ENCODE data around the gene ANTXR1.

DNA sequence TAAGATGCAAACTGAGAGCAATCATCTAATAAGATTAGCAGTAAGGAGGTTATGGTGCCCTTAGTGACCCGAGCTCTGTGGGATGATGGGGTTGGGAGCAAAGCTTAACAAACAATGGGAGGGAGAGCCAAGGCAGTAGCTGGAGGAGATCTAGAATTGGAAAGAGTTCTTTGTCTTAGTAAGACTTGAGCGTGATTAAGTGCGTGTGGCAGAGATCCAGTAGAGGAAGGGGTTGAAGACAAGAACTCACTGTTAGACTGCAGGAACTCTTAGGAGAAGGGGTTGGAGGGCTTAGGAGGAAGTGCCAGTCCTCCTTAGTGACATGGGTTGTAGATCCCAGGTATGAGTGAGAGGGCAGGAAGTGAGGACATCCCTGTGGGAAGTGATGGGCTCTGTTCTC is 189.3 kb downstream of the ANTXR1 start:
- TF ChIP-seq, protein P1, sequence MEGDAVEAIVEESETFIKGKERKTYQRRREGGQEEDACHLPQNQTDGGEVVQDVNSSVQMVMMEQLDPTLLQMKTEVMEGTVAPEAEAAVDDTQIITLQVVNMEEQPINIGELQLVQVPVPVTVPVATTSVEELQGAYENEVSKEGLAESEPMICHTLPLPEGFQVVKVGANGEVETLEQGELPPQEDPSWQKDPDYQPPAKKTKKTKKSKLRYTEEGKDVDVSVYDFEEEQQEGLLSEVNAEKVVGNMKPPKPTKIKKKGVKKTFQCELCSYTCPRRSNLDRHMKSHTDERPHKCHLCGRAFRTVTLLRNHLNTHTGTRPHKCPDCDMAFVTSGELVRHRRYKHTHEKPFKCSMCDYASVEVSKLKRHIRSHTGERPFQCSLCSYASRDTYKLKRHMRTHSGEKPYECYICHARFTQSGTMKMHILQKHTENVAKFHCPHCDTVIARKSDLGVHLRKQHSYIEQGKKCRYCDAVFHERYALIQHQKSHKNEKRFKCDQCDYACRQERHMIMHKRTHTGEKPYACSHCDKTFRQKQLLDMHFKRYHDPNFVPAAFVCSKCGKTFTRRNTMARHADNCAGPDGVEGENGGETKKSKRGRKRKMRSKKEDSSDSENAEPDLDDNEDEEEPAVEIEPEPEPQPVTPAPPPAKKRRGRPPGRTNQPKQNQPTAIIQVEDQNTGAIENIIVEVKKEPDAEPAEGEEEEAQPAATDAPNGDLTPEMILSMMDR (conservative IDR thresholded peaks at IDR 0.05 in 1 of 2, IDR thresholded peaks at IDR 0.05 in 1 of 2; ENCODE audit: low read depth in 1 of 2, low read length in 2 of 2) = no peak
- TF ChIP-seq EZH2 (IDR thresholded peaks at IDR 0.05; ENCODE audit: low read length, missing control alignments) = no peak
